ENCODE data around the gene LMTK3. TPM values are rescaled to one million over a fixed set of nuclear protein-coding genes. Genes with fewer than 3 reads are reported as not detected.

Gene LMTK3
- total and polyA plus RNA-seq, 9 of the 15 experiments (the other 6 are each of a cell fraction or from before 2014, with no cell fraction given): 0.35 to 12.3 (median 2.0) TPM; not detected in 2

DNA sequence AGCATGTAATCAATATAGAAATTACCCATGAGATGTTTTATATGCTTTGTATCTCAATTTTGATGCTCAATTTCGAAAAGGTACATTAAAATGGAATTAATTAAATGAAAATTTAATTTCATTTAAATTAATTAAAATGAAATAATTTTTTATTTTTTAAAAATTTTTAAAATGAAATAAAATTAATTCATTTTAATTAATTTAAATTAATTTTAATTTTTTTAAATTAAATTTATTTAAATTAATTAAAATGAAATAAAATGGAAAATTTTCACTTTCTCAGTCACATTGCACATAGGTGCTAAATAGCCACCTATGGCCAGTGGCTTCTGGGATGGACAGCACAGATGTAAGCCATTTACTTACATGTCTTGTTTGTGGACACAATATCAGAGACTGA lies 36.1 kb upstream of the LMTK3 start:
- no TSS peak for BruUV-seq (replicated peaks)
- no peak overlapping the region for H2AFZ ChIP-seq (ENCODE audit: low read depth, low read length)
- no peak for TF ChIP-seq HDGF (IDR thresholded peaks at IDR 0.05)
- no peak for TF ChIP-seq CREB3 (tag; conservative IDR thresholded peaks at IDR 0.05; ENCODE audit: low read depth)
- TF ChIP-seq MTA2 (IDR thresholded peaks at IDR 0.05; ENCODE audit: low read depth): no peak
- TF ChIP-seq CEBPG (CRISPR knock-in tag; IDR thresholded peaks at IDR 0.05): no peak
- no peak for TF ChIP-seq CEBPG (tag; conservative IDR thresholded peaks at IDR 0.05 in 1 of 2, IDR thresholded peaks at IDR 0.05 in 1 of 2)
- no peak for TF ChIP-seq FOS (IDR thresholded peaks at IDR 0.05; ENCODE audit: extremely low read depth, insufficient read length)
- no peak for TF ChIP-seq ELF1 (tag; IDR thresholded peaks at IDR 0.05)
- H4K20me1 ChIP-seq (replicated peaks; ENCODE audit: control insufficient read depth, insufficient read depth, low read length): no peaks in the 10 kb centered on the region; the same call in 1 of the 2 replicates
- intact Hi-C loops (cut with micrococcal nuclease): no loop called here
- no peak overlapping the region for H3K4me3 ChIP-seq
- ATAC-seq: no peak
- FAIRE-seq: no peak
- H3K9me3 ChIP-seq (replicated peaks; ENCODE audit: control insufficient read depth, insufficient read depth, low read depth, low read length): no peaks in the 10 kb centered on the region
- H3K27ac ChIP-seq (ENCODE audit: extremely low read depth, low read depth, low read length): no peak overlapping the region
- H3K79me2 ChIP-seq (ENCODE audit: control insufficient read depth, insufficient read depth, low read length): no peaks in the 10 kb centered on the region
- in situ Hi-C loops (cut with MboI): no loop called here
- no peaks in the 10 kb centered on the region for H3K36me3 ChIP-seq (ENCODE audit: control insufficient read depth, insufficient read depth, low read length)
- peaks cover 0 to 17% of the 10 kb centered on the region in 2 experiments; a peak in 3 of 5 replicates for H3K27me3 ChIP-seq (ENCODE audit: control insufficient read depth in 2 of 2, insufficient read depth in 2 of 2, low read length in 2 of 2)
- DNase-seq (ENCODE audit: extremely low read depth in 1 of 4, low spot score in 3 of 4): no peak
- H3K9ac ChIP-seq (ENCODE audit: insufficient read depth in 1 of 2, low read depth in 2 of 2, low read length in 2 of 2): no peak overlapping the region
- POLR2A ChIA-PET: no interaction called here
- CTCF ChIA-PET (ENCODE audit: low intra/inter-chr PET ratio): no interaction called here
- 4% methylated on average over 1 of the region's 1 CpG for WGBS (ENCODE audit: insufficient coverage, low coverage, missing lambda C conversion rate)
- no peaks in the 10 kb centered on the region for H3K9me1 ChIP-seq (ENCODE audit: control insufficient read depth, insufficient read depth, low read length)
- H3K4me1 ChIP-seq (replicated peaks in 1 of 2; ENCODE audit: control insufficient read depth in 2 of 2, insufficient read depth in 2 of 2, low read length in 2 of 2): peaks cover 0 to 28% of the 10 kb centered on the region in 2 experiments; a peak in 2 of 5 replicates
- no peak overlapping the region for H3K4me2 ChIP-seq (ENCODE audit: insufficient read depth, low read length)
